CD4-positive, alpha-beta T cell treated with Interleukin-2 at 100 ng/mL for 4 hours (primary cell): Measurements from ENCODE around the gene FMN1.

Source experiments
- DNase-seq: peaks from one replicate; pipeline ENCODE4 v3.0.0-alpha.2; 2020; ENCODE audit warnings: low spot score

Gene FMN1

DNA sequence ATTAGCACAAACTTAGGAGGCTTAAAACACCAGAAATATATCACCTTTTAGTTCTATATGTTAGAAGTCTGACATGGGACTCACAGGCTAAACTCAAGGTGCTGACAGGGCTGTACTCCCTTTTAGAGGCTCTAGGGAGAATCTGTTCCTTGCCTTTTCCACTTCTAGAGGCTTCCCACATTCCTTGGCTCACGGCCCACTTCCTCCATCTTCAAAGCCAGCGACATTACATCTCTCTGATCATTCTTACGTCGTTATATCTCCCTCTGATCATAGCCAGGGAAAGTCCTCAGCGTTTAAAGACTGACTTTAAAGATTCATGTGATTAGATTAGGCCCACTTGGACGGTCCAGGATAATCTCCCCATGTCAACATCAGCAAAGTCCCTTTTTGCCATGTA is 310.4 kb downstream of the FMN1 start:
- no peak for DNase-seq

DNA sequence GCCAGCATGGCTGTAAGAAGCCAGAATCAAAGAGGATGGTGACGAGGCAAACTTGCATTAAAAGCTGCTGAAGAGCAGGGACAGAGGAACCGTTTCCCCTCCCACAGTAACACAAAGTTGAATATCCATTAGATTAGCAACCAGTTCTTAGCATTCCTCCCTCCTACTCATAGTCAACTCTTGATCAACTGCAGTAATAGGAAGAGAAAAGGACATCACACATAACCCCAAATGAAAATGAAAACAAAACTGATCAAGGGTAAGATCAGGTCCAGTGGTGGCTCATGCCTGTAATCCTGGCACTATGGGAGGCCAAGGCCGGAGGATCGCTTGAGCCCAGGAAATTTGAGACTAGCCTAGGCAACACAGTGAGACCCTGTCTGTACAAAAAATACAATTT is 311.6 kb downstream of the FMN1 start:
- DNase-seq = no peak

- no peak for DNase-seq
These were observed 313.0 kb downstream of the FMN1 start for GRCh38 chr15:32881528-32881927.

DNA sequence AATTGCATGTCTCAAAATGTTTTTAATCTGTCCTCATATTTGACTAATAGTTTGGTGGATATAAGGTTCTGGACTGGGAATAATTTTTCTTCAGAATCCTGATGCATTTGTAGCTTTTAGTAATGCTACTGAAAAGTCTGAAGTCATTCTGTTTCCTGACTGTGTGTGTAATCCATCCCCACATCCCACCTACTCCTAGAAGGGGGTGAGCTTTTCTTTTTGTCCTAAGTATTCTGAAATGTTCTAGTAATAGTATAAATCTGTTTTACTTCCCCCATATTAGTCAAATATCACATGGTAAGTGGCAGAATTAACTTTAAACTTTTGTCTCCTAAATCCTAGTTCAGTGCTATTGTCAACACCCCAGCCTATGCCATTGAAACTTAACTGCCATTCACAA is 313.9 kb downstream of the FMN1 start:
- DNase-seq = no peak

GRCh38 chr15:32879980-32880379 is 314.5 kb downstream of the FMN1 start:
- DNase-seq = no peak

- no peak for DNase-seq
These were observed 315.4 kb downstream of the FMN1 start for GRCh38 chr15:32878869-32879805.

GRCh38 chr15:32878342-32878741 is 316.2 kb downstream of the FMN1 start:
- DNase-seq = no peak

DNA sequence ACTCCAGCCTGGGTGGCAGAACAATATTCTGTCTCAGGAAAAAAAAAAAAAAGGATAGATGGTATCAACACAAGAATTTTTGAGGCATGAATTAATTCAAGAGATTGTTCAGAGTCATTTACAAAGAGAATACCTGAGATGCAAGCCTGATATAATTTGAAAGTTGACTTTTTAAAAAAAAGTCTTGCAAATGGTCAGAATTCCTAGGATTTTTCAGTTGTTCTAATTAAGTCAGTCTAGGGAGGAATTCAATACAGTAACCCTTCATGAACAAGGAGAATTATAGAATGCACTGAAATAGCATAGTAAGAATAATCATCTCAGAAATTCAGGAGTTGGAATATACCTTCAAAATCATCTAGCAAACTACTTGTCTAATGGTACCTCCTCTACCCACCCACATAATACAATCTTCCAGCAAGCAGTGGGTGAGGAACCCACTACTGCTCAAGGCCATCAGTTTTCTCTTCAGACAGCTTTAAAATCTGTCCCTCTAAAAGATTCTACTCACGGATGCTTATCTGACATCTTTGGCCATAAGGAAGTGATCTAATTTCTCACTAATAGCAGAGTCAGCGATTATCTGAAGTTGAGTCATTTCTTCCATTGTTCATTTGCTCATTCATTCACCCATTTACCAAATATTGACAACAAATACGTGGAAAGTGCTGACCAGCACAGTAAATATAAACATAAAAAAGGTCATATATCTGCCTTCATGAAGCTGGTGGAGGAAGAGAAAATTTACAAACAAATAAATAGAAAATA is 317.1 kb downstream of the FMN1 start:
- no peak for DNase-seq

GRCh38 chr15:32873284-32874114 is 321.0 kb downstream of the FMN1 start:
- DNase-seq = no peak

- no peak for DNase-seq
These were observed 321.8 kb downstream of the FMN1 start for GRCh38 chr15:32872621-32873283.

DNA sequence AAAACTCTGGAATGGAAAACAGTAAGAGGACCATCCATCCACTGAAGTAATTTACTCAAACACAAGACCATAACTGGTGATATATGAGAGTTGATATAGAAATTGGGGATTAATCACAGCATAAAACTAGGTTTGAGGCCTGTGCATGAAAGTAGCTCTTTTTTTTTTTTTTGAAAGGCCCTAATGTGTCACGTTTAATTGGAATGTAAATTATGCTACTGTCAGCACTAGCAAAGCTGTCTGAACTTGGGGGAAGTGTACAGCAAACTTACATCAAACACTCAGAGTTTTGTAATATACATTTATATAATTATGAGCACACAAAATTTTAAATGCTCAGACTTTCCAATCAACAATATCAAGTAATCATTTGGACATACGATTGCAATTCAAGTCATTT is 322.6 kb downstream of the FMN1 start:
- DNase-seq = no peak

GRCh38 chr15:32870240-32871033 is 324.1 kb downstream of the FMN1 start:
- DNase-seq = no peak

DNA sequence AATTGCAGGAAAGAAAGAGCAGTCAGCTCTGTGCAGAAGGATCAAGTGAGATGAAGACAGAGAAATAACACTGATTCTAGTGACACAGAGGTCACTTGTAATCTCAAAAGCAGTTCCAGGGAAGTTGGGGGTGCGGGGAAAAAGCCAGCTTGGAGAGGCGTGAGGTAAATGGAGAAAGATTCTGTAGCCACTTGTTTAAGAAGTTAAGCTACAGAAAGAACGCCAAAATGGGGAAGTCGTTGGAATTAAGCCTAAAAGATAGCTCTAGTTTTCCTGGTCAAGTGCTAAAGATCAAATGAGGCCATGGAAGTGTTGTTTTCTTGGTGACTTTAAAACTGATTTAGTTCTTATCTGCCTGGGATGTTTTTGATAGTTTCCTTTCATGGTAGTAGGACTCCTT is 324.7 kb downstream of the FMN1 start:
- no peak for DNase-seq

GRCh38 chr15:32867313-32867626 is 327.2 kb downstream of the FMN1 start:
- DNase-seq = no peak

DNA sequence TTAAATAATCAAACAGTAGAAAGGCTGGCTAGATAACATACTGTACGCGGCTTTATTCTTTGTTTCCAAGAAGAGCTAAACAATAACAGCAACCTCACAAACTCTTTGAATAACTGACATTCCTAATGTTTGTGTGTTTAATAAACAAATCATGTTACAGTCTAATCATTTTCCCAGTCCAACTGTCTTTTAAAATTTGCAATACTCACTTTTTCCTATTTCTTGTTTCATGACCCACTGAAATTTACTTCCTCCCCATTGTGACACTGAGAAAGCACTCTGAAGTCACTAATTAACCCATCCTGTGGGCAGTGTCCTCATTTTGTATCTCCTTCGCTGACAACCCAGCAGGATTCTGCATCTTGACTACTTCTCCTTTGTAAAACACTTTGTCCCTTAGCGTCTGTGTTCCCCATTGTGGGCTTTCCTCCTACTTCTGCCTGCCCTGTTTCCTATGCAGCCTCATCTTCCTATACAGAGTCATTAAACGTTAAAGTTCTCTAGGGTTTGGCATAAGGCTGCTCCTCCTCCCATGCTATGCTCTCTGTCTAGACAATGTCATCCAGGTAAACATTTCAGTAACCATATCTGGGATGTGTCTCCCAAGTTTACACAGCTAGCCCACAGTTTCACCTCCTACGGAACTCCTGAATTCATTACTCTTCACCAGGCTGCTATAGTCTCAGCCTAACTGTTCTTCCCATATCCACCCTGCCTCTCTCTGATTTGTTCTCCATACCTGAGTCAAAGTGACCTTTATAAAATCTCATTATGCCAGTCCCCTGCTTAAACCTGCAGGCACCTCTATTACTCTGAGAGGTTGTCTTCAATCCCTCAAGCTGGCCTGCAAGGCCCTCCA is 327.8 kb downstream of the FMN1 start:
- no peak for DNase-seq

DNA sequence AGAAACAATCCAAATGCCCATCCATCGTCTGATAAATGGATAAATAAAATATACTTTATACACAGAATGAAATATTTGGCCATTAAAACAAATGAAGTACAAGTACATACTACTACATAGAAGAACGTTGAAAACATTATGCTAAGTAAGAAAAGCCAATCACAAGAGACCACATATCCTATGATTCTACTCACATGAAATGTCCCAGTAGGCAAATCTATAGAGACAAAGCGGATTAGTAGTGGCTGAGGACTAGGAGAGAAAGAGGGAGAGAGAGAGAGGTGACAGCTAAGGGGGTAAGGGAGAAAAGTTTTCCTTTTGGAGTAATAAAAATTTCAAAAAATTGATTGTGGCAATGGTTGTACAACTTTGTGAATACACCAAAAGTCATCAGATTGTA is 329.7 kb downstream of the FMN1 start:
- DNase-seq = no peak

- DNase-seq = no peak
These were observed 330.5 kb downstream of the FMN1 start for GRCh38 chr15:32864051-32864450.

DNA sequence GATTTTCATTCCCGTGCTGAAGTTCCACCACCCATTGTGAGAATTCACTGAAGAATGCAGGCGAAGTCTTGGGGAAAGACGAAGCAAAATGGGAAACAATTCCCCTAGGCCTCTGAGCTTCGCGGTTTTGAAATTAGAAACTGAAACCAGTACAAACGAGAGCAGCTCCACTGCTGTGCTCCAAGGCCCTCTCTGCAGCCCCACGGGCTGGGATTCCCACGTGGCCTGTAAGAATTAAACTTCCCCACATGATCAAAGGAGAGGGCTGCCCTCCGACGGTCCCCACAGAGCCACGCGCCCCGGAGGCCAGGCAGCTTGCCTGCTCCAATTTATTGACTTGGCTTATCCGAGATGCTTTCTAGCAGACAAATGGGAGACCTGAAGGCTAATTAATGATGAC is 332.8 kb downstream of the FMN1 start:
- no peak for DNase-seq

DNA sequence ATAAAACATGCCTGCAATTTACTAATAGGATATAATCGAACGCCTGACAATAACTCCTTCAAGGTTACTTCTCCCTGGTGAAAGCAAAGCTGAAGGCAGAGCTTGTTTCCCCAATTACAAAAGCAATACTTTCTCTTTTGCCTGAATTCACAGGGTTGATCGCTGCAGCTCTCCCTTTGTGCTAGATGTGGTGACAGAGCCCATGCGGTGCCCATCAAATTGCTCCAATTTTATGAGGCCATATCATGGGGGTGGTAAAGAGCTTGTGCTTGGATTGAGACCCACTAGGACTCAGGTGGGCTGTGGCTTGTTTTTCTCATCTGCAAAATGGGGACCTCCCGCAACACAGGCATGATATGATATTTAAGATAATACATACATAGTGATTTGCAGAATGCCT is 333.3 kb downstream of the FMN1 start:
- no peak for DNase-seq

GRCh38 chr15:32859996-32860395 is 334.5 kb downstream of the FMN1 start:
- DNase-seq = no peak
